Measurements from ENCODE around the gene VPS54. TPM values are rescaled to one million over a fixed set of nuclear protein-coding genes. Genes with fewer than 3 reads are reported as not detected.
A peak's percentile ranks its signal among the peaks of the same experiment; 100 is the strongest.

Gene VPS54
- polyA plus RNA-seq, 1 donor (not counting 4 experiments of a cell fraction or from before 2014, with no cell fraction given) = 18.2 TPM

- H3K27me3 ChIP-seq (ENCODE audit: control insufficient read depth, extremely low read depth, insufficient read depth, low read length) = no peaks in the 10 kb centered on the region
- H3K79me2 ChIP-seq (ENCODE audit: control insufficient read depth, insufficient read depth, low read length) = no peaks in the 10 kb centered on the region
- H3K9me3 ChIP-seq (ENCODE audit: control insufficient read depth, low read depth, low read length) = no peaks in the 10 kb centered on the region
- dilution Hi-C loops (cut with MboI; ENCODE audit: extremely low pct_ligation_motif_present, low sequenced_read_pairs) = no loop called here
- DNase-seq (ENCODE audit: low read depth, low spot score) (no peak), FAIRE-seq (peak; percentile 17)
- no peak overlapping the region for H3K27ac ChIP-seq (ENCODE audit: control insufficient read depth, insufficient read depth, low read length)
- TF ChIP-seq CTCF (optimal IDR thresholded peaks at IDR 0.05 in 1 of 3, IDR thresholded peaks at IDR 0.05 in 1 of 3, conservative IDR thresholded peaks at IDR 0.05 in 1 of 3; ENCODE audit: extremely low read depth in 1 of 3, insufficient read depth in 2 of 3, low read length in 3 of 3) (no peak), EZH2 (IDR thresholded peaks at IDR 0.05; ENCODE audit: low read length) (no peak)
- no peak overlapping the region for H3K4me3 ChIP-seq (ENCODE audit: control insufficient read depth in 2 of 3, extremely low read depth in 1 of 3, insufficient read depth in 2 of 3, low read depth in 1 of 3, low read length in 3 of 3)
- H3K4me1 ChIP-seq (ENCODE audit: control insufficient read depth, extremely low read depth, insufficient read depth, low read length) = no peaks in the 10 kb centered on the region
- no peaks in the 10 kb centered on the region for H3K9me1 ChIP-seq (ENCODE audit: control insufficient read depth, extremely low read depth, insufficient read depth, low read length)
- no peak overlapping the region for H3K4me2 ChIP-seq (ENCODE audit: control insufficient read depth, extremely low read depth, insufficient read depth, low read depth, low read length)
- no peaks in the 10 kb centered on the region for H4K20me1 ChIP-seq (ENCODE audit: control insufficient read depth, extremely low read depth, insufficient read depth, low read length)
- H3K36me3 ChIP-seq (ENCODE audit: control insufficient read depth in 2 of 2, extremely low read depth in 1 of 2, insufficient read depth in 2 of 2, low read length in 2 of 2) = peaks cover 3 to 11% of the 10 kb centered on the region in 2 experiments
- H2AFZ ChIP-seq (ENCODE audit: control insufficient read depth, low read length) = no peak overlapping the region
- H3K9ac ChIP-seq (ENCODE audit: control insufficient read depth, extremely low read depth, insufficient read depth, low read length) = no peak overlapping the region
Observed at GRCh38 chr2:63914311-63914710, 104.9 kb downstream of the VPS54 start.

GRCh38 chr2:63903003-63903402 lies 116.2 kb downstream of the VPS54 start:
- TF ChIP-seq CTCF (optimal IDR thresholded peaks at IDR 0.05 in 1 of 3, IDR thresholded peaks at IDR 0.05 in 1 of 3, conservative IDR thresholded peaks at IDR 0.05 in 1 of 3; ENCODE audit: extremely low read depth in 1 of 3, insufficient read depth in 2 of 3, low read length in 3 of 3) = no peak
- no peak for TF ChIP-seq EZH2 (IDR thresholded peaks at IDR 0.05; ENCODE audit: low read length)
- dilution Hi-C loops (cut with MboI; ENCODE audit: extremely low pct_ligation_motif_present, low sequenced_read_pairs) = no loop called here
- DNase-seq (ENCODE audit: low read depth, low spot score) (no peak), FAIRE-seq (no peak)
- H4K20me1 ChIP-seq (ENCODE audit: control insufficient read depth, extremely low read depth, insufficient read depth, low read length) = no peaks in the 10 kb centered on the region
- no peak overlapping the region for H2AFZ ChIP-seq (ENCODE audit: control insufficient read depth, low read length)
- no peaks in the 10 kb centered on the region for H3K4me1 ChIP-seq (ENCODE audit: control insufficient read depth, extremely low read depth, insufficient read depth, low read length)
- H3K9me1 ChIP-seq (ENCODE audit: control insufficient read depth, extremely low read depth, insufficient read depth, low read length) = peaks cover 2% of the 10 kb centered on the region
- no peak overlapping the region for H3K4me2 ChIP-seq (ENCODE audit: control insufficient read depth, extremely low read depth, insufficient read depth, low read depth, low read length)
- peaks cover 4 to 9% of the 10 kb centered on the region in 2 experiments for H3K36me3 ChIP-seq (ENCODE audit: control insufficient read depth in 2 of 2, extremely low read depth in 1 of 2, insufficient read depth in 2 of 2, low read length in 2 of 2)
- H3K9ac ChIP-seq (ENCODE audit: control insufficient read depth, extremely low read depth, insufficient read depth, low read length) = no peak overlapping the region
- H3K27ac ChIP-seq (ENCODE audit: control insufficient read depth, insufficient read depth, low read length) = no peak overlapping the region
- H3K27me3 ChIP-seq (ENCODE audit: control insufficient read depth, extremely low read depth, insufficient read depth, low read length) = no peaks in the 10 kb centered on the region
- H3K79me2 ChIP-seq (ENCODE audit: control insufficient read depth, insufficient read depth, low read length) = no peaks in the 10 kb centered on the region
- H3K9me3 ChIP-seq (ENCODE audit: control insufficient read depth, low read depth, low read length) = no peaks in the 10 kb centered on the region
- H3K4me3 ChIP-seq (ENCODE audit: control insufficient read depth in 2 of 3, extremely low read depth in 1 of 3, insufficient read depth in 2 of 3, low read depth in 1 of 3, low read length in 3 of 3) = no peak overlapping the region
